ENCODE results near the gene CLBA1.

CLBA1 gene

DNA sequence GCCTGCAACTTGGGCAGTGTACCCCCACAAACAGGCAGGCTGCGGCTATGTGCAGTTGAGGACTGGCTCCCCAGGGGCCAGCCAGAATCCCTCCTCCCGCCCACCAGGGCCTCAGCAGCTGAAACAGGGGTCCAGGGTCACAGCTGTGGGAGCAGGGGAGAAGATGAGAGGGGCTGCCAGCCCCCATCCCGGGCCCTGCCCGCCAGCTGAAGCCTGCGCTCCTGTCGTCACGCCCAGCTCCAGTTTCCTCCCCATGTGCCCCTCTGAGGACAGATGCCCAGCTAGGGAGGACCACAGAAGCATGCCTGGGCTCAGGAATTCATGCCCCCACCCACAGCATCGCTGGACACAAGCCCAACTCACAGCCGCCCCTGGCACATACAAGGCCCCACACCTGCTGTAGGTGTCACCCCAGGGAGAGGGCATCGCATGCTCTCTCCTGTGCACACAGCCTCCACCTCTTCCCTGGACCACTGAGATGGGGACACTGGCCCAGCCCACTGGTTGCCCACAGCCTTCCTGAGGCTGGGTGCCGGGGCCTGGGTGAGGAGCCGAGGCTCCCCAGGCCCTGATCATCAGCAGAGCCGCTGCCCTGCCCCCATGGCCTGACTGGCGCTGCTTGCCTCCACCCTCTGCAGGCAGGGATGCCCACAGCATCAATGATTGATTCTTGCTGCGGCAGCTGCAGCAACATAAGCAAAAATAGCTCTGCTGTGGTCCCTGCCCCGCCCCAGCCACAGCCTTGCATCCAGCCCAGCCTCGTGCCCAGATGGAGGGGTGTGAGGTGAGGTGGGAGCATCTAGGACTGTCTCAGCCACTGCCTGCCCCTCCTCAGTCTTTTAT is 3.7 kb upstream of the CLBA1 start:
- no peak for DNase-seq

GRCh38 chr14:104982548-104983230 is 2.9 kb upstream of the CLBA1 start:
- DNase-seq = no peak

- DNase-seq = no peak
Observed at GRCh38 chr14:104983231-104983721, 2.3 kb upstream of the CLBA1 start.

- no peak for DNase-seq
Observed at GRCh38 chr14:104984056-104984894, 1.3 kb upstream of the CLBA1 start.

- no peak for DNase-seq
Observed at GRCh38 chr14:104986487-104987164, 1.0 kb downstream of the CLBA1 start.

- no peak for DNase-seq
Observed at GRCh38 chr14:104989236-104989950, 3.8 kb downstream of the CLBA1 start.

- no peak for DNase-seq
Observed at GRCh38 chr14:104989951-104990303, 4.3 kb downstream of the CLBA1 start.

DNA sequence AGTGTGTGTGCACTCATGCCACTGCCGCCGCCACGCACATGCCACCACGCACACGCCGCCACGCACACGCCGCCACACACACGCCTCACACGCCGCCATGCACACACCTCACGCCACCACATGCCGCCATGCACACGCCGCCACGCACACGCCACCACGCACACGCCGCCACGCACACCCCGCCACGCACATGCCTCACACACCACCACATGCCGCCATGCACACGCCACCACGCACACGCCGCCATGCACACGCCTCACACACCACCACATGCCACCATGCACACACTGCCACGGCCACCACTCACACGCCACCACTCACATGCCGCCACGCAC is 6.3 kb downstream of the CLBA1 start:
- DNase-seq = no peak

- no peak for DNase-seq
Observed at GRCh38 chr14:104992501-104992900, 6.9 kb downstream of the CLBA1 start.

- no peak for DNase-seq
Observed at GRCh38 chr14:104993306-104993705, 7.7 kb downstream of the CLBA1 start.

GRCh38 chr14:104993808-104994591 is 8.4 kb downstream of the CLBA1 start:
- no peak for DNase-seq

GRCh38 chr14:104994978-104995377 is 9.4 kb downstream of the CLBA1 start:
- DNase-seq = no peak

DNA sequence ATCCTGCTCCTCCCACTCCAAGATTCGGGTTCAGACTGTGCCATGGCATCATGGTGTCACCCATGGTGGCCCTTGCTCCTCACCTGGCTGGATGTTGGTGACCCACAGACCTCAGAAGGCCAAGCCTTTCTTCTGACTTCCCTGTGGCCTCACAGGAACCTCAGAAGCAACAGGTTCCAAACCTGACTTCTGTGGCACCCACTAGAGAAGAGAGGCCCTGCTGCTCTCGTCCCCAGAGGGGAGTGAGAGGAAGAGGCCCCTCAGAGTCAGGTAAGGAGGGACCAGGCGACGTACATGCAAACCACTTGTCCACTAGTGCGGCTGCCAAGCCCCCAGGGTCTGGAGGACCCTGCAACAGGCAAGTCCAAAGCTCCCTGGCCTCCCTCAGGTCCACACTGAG is 10.4 kb downstream of the CLBA1 start:
- DNase-seq = no peak

DNA sequence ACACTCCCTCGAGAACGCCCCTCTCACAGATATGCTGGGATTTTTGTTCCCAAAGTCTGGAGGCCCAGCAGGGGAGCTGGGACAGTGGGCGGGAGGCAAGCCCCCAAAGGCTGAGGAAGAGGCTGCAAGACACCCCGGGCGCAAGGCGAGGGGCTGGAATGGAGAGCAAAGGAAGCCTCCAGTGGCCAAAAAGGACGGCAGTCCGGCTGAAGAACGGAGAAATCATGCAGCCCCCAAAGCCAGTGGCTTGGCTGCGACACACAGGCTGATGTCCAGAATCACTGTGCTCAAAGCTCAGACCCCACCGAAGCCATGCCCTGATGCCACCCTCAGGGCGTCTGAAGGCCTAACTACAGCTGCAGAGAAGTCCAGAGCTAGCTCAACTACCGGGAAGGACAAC is 10.9 kb downstream of the CLBA1 start:
- no peak for DNase-seq

DNA sequence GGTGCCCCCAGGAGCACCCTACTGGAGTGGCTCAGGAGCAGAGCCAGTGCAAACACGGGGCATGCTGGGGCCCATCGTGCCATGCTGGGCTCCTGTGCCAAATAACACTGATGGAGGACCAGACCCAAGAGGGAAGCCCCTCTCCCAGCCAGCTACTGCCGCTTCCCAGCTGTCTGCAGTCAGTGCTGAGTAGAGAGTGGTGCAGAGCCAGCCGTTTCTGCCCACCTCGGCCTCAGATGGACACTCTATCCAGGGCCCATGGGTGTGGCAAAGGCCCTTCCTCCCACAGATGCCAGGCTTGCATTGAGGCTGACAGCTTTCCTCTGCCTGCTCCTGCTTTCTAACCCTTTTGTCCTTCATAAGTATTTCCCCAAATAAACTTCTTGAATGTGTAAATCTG is 13.2 kb downstream of the CLBA1 start:
- DNase-seq = no peak

DNA sequence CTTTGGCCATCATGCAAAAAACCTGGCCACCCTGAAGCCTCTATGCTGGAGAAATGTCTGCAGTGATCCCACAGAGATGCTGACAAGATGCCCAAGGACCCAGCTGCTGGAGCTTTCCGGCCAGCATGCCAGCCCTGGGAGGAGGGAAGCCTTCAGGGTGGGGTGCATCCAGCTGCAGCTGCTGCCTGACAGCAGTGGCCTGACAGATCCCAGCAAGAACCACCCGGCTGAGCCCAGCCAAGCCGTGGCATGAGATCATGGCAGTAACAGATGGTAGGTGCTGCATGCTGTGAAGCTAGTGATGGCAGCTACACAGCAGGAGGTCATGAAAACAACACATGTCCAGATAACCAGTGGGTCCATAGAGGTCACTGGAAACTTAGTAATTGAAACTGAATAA is 13.8 kb downstream of the CLBA1 start:
- DNase-seq = no peak

DNA sequence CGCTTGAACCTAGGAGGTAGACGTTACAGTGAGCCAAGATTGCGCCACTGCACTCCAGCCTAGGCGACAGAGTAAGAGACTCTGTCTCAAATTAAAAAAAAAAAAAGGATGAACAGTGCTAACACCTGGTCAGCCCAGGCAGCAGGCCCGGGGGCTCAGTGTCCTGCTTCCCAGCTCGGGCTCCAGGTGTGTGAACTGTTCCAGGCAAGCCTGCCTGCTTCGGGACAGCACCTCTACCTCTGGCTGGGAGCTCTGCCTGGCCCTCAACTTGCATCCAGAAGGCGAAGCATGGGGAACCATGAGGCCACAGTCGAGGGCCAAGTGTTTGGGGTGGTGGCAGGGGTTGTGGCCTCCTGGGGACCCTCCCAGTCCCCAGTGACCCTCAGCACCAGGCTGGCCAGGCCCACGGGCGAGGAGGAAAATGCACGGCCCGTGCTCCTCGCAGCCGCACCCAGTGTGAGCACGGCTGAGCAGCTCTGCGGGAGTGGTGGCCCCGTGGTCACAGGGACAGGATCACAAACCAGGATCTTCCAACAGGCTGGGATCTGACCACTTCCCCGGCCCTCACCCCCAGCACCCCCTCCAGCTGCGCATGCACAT is 19.8 kb downstream of the CLBA1 start:
- DNase-seq = no peak

DNA sequence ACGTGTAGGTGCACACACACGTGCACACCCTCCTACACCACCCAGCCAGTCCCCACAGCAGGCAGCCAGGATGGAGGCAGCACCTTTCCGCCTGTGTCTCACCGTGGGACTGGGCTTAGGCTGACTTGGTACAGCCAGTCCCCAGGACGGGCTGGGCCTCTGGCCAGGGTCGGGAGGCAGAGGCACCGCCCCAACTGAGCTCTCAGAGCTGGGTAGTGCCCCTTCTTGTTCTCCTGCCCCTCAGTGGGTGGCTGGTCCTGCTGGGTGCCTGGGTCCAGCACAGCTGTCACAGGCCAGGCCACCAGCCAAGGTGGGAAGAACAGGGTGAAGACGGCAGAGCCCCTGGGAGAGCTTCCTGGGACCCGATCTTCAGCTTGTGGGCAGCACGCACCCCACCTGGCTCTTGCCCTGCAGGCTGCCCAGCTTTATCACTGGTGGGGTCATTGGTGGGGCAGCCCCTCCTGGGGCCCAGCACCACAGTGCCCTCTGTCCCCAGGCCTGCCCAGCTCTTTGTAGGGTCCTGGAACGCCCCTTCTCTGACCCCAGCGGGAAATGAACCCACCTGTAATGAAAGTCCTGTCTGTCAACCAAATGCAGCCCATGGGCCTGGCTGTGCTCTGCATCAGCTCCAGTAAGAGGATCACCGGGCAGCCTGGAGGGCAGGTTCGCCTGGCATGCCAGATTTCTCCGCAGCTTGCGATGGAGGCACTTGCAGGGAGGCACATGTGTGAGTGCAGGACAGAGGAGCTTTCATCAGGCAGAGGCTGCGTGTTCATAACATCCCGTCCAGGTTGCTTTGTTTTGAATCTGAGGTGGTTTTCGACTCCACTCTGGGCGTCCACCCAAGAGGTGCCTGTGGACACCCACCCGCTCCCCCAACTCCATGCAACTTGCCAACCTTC is 20.6 kb downstream of the CLBA1 start:
- DNase-seq = no peak

DNA sequence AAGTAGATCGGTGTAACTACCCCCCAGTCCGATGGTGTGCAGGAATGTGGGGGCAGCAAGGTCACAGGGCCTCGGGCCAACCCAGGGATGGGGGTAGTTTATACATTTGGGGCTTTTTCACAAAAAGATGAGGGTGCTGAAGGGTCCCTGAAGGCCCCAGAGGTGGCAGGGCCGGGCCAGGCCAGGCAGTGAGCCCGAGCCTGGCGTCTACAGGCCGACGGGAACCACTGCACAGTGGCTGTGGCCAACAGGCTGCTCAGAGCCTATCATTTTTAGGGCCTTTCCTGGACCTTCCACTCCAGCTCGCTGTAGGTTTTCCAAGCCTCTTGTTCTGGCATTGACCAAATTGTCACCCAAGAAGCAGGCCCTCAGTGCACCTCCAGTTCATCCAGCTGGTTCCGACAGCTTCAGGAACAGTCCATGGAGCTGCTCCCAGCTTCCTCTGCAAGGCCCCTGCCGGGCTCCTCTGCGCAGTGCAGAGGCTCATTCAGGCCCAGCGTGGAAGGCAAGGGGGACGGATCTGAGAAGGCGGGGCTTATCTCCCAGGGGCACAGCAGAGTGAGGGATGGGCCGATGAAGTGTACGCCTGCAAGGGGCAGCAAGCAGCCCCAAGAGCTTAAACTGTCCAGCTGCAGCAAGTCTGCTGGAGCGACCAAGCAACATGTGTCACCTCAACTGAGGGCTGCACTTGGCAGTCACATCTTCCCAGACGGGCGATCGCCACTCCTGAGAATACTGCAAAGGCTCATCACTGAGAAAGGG is 21.4 kb downstream of the CLBA1 start:
- DNase-seq = no peak

All from fibroblast of skin of right quadriceps (primary cell).